ENCODE data around the gene PPP1R13B.

The PPP1R13B gene

GRCh38 chr14:103727313-103727980 lies 119.9 kb downstream of the PPP1R13B start:
- DNase-seq: no peak

GRCh38 chr14:103726474-103726873 lies 120.9 kb downstream of the PPP1R13B start:
- no peak for DNase-seq

- DNase-seq: no peak
These were observed 121.5 kb downstream of the PPP1R13B start for GRCh38 chr14:103725739-103726395.

- no peak for DNase-seq
These were observed 122.2 kb downstream of the PPP1R13B start for GRCh38 chr14:103725001-103725682.

GRCh38 chr14:103724116-103724515 lies 123.3 kb downstream of the PPP1R13B start:
- no peak for DNase-seq

GRCh38 chr14:103723748-103724081 lies 123.7 kb downstream of the PPP1R13B start:
- no peak for DNase-seq

- no peak for DNase-seq
These were observed 125.8 kb downstream of the PPP1R13B start for GRCh38 chr14:103721334-103722120.

- no peak for DNase-seq
These were observed 127.6 kb downstream of the PPP1R13B start for GRCh38 chr14:103719751-103720150.

GRCh38 chr14:103718572-103718971 lies 128.8 kb downstream of the PPP1R13B start:
- no peak for DNase-seq

GRCh38 chr14:103716899-103717411 lies 130.4 kb downstream of the PPP1R13B start:
- no peak for DNase-seq

GRCh38 chr14:103716091-103716801 lies 131.1 kb downstream of the PPP1R13B start:
- DNase-seq: peak; percentile 18

- DNase-seq: peak; percentile 100
These were observed 132.0 kb downstream of the PPP1R13B start, which contains the start of the genes XRCC3 and ZFYVE21 for GRCh38 chr14:103715052-103716000. Gene XRCC3 (minus strand): TSS chr14:103715451. CDS start chr14:103711087, 4,364 bp downstream. Gene ZFYVE21 (plus strand): TSS chr14:103715810. CDS start chr14:103715842, 32 bp downstream.

- DNase-seq: no peak
These were observed 133.2 kb downstream of the PPP1R13B start for GRCh38 chr14:103714063-103714724.

- no peak for DNase-seq
These were observed 133.9 kb downstream of the PPP1R13B start for GRCh38 chr14:103713304-103714062.

- DNase-seq: no peak
These were observed 134.6 kb downstream of the PPP1R13B start for GRCh38 chr14:103712633-103713247.

GRCh38 chr14:103711516-103712431 lies 135.6 kb downstream of the PPP1R13B start:
- peak; percentile 36 for DNase-seq

- no peak for DNase-seq
These were observed 136.5 kb downstream of the PPP1R13B start for GRCh38 chr14:103710771-103711377.

GRCh38 chr14:103709814-103710213 lies 137.6 kb downstream of the PPP1R13B start:
- no peak for DNase-seq

Data from NCI-H345 (cell line).